HG02970 (cell line): ENCODE data around the gene DNAJC30.

Source experiments
- ATAC-seq: cut with Tn5 transposase; IDR thresholded peaks from one replicate; pipeline ENCODE4 v1.9.1; 2021; ENCODE audit warnings: mild to moderate bottlenecking, moderate library complexity, moderate number of reproducible peaks; ENCODE audit not compliant: unreplicated experiment, low FRiP score

DNAJC30 gene

GRCh38 chr7:73650524-73650923 is 32.7 kb downstream of the DNAJC30 start:
- ATAC-seq = no peak

- no peak for ATAC-seq
These were observed 33.7 kb downstream of the DNAJC30 start for GRCh38 chr7:73649576-73649975.

DNA sequence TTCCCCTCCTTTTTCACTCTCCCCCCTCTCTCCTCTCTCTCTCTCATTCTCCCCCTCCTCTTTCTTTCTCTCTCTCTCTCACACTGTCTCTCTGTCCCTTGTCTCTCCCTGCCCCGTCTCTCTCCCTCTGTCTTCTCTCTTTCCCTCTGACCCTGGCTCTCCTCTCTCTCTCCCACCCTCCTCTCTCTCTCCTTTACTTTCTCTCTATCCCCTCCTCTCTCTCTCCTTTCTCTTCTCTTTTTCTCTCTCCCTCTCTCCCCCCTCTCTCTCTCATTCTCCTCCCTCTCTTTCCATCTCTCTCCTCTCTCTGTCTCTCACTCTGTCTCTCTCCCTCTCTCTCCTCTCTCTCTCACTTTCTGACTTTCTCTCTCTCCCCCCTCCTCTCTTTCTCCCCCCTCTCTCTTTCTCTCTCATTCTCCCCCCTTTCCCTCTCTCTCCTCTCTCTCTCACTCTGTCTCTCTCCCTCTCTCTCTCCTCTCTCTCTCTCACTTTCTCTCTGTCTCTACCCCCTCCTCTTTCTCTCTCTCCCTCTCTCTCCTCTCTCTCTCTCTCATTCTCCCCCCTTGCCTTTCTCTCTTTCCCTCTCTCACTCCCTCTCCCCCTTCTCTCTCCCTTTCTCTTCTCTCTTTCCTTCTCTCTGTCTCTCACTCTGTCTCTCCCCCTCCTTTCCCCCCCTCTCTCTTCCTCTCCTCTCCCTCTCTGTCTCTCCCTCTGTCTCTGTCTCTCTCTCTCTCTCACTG is 34.5 kb downstream of the DNAJC30 start:
- ATAC-seq = no peak

DNA sequence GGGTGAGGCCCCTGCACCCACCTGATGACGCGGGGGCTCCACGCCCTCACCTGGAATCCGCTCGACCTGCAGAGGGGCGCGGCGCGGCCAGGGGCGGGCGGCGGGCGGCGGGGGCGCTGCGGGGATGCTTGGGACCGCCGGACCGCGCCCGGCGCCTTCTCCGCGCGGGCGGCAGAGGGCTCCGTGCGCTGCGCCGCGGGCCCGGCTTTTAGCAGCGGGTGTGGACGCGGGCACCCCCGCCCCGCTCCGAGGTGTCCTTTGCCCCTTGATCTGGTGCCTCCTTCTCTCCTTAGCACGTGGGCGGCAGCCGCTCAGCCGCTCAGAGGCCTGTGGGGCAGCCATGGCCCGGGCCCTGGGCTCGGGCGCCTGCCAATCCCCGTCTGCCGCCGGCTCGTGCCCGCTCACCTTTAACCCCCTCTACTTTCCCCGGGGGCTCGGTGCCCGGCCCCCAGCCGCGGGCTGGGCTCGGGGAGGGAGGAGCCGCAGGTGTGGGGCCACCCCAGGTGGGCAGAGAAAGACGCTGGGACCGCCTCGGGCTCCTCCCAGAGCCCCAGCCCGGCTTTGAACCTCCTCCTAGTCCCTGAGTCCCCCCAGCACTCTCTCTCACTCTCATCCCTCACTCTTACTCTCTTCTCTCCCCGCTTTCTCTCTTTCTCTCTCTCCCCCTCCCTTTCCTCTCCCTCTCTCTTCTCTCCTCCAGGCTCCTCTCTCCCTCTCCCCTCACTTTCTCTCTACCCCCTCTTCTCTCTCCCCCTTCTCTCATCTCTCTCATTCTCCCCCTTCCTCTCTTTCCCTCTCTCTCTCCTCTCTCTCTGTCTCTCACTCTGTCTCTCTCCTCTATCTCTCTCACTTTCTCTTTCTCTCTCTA is 35.3 kb downstream of the DNAJC30 start:
- no peak for ATAC-seq

DNA sequence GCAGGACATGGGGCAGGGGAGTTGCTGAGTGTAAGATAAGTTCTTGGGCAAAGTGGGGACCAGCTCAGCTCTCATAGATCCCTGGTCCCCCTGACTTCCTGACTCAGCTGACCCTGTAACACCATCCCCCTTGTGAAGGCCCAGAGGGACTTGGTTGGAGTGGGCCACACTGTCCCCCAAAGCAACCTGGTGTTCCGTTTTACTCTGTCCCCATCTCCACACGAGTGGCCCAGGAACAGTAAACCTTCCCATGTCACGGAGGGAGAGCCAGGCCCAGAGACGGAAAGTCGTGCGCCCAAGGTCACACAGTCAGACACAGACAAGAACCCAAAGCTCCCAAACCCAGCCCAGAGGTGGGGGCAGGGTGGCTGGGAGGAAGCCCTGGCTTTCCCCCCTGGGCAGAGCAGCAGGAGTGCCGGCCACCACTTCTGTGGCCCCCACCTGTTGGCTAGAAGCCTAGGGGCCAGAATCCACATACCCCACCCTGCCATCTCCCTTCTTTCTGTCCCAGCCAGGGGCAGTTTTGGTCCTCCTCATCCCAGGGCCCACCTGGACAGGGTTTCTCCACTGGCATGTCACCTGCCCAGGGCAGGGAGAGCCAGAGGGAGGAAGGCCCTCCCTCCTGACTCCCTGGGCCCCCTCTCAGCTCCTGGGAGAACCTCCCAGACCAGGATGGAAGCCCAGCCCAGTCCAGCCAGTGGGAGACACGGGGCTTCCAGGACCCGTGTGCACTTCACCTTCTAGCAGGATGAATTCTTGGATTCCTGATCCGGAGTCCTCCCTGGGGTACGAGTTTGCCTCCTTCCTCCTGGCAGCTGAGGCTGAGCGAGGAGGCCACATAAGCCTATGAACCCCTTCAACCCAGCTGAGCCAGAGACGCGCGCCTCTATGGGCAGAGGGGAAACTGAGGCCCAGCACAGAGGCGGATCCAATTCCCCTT is 36.2 kb downstream of the DNAJC30 start:
- no peak for ATAC-seq

GRCh38 chr7:73645643-73646174 is 37.5 kb downstream of the DNAJC30 start:
- ATAC-seq = no peak

GRCh38 chr7:73644688-73645286 is 38.5 kb downstream of the DNAJC30 start:
- ATAC-seq = no peak

GRCh38 chr7:73642834-73643233 is 40.4 kb downstream of the DNAJC30 start:
- no peak for ATAC-seq

DNA sequence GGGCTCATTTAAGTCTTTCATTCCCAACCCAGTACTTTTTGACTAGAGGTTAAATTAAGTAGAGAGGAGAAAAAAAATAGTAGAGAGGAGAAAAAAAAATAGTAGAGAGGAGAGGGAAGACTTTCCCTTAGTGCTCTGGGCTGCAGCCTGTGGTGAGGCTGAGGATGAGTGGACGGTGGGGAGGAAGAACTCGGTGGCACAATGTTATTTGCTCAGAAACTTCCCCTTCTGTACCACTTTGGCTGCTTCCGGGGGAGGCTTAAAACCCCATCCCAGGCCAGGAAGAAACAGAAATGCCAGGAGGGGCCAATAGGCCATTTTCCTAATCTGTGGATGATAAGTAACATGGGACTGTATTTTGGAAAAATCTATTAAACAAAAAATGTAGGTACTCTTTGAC is 44.3 kb downstream of the DNAJC30 start:
- ATAC-seq = no peak

- ATAC-seq = no peak
These were observed 47.6 kb downstream of the DNAJC30 start for GRCh38 chr7:73635428-73636200.

GRCh38 chr7:73633844-73634243 is 49.4 kb downstream of the DNAJC30 start:
- ATAC-seq = no peak

DNA sequence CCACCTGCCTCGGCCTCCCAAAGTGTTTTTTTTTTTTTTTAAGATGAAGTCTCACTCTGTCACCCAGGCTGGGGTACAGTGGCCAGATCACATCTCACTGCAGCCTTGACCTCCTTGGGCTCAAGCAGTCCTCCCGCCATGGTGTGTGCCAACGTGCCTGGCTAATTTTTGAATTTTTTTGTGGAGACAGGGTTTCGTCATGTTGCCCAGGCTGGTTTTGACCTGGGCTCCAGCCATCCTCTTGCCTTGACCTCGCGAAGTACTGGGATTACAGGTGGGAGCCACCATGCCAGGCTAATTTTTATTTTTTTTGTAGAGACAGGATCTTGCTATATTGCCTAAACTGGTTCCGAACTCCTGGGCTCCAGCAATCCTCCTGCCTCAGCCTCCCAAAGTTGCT is 49.9 kb downstream of the DNAJC30 start:
- ATAC-seq = no peak

- no peak for ATAC-seq
These were observed 51.7 kb downstream of the DNAJC30 start for GRCh38 chr7:73631558-73631957.
